Right atrium auricular region (tissue), 2 donors: Measurements from ENCODE around the gene PSG7. TPM values are rescaled to one million over a fixed set of nuclear protein-coding genes. Genes with fewer than 3 reads are reported as not detected.
"Not testable (repeated sequence)": the region's sequence is repeated elsewhere in the genome, so short reads cannot be mapped to it uniquely, and the experiment has no call there.

ENCODE experiments used
- DNase-seq: peaks from one replicate; pipeline ENCODE4 v3.0.0-alpha.2; 2019; ENCODE audit warnings: low spot score
- H3K27ac ChIP-seq, 2 donors: fragments of 200-600 bp; sonication (generic); 1 replicate in 1 of 2; 2 replicates in 1 of 2; pipeline ENCODE4 v1.5.1; 2016 to 2019
- H3K27me3 ChIP-seq, 2 donors: fragments of 200-600 bp; sonication (generic); one replicate each; pipeline versions ENCODE4 v1.5.1 to v1.6.0; 2017 to 2019
- H3K36me3 ChIP-seq: fragments of 200-600 bp; sonication (generic); one replicate; pipeline ENCODE4 v1.5.1; 2016
- H3K4me1 ChIP-seq, 2 donors: fragments of 200-600 bp; sonication (generic); one replicate each; pipeline versions ENCODE4 v1.5.1 to v1.6.0; 2017 to 2019
- H3K4me3 ChIP-seq, 2 donors: fragments of 200-600 bp; sonication (generic); 1 replicate in 1 of 2; 2 replicates in 1 of 2; pipeline ENCODE4 v1.5.1; 2017 to 2019; ENCODE audit warnings: mild to moderate bottlenecking in 1 of 2, moderate library complexity in 1 of 2
- H3K9me3 ChIP-seq, 2 donors: fragments of 200-600 bp; sonication (generic); one replicate each; pipeline ENCODE4 v1.5.1; 2019
- CTCF ChIP-seq, 2 donors: fragments of 200-600 bp; sonication (generic); IDR thresholded peaks; one replicate each; pipeline ENCODE4 v1.5.1; 2019; ENCODE audit warnings: antibody characterized with exemption in 2 of 2
- total RNA-seq, 2 donors: library from RNA; depleted of rRNA; stranded (reverse); fragments of >200 nt; gene quantifications; one replicate each; pipeline ENCODE4 v1.1.0, GENCODE V29; 2016

PSG7 gene
- not detected for total RNA-seq

- H3K4me3 ChIP-seq, H3K27me3 ChIP-seq, H3K4me1 ChIP-seq, DNase-seq, H3K27ac ChIP-seq, H3K9me3 ChIP-seq, H3K36me3 ChIP-seq: not testable (repeated sequence)
Measured at GRCh38 chr19:42937107-42937506, at the start of gene PSG7. Gene PSG7 (minus strand): TSS chr19:42937207. CDS start chr19:42937076, 131 bp downstream.

GRCh38 chr19:42985588-42985987 is 48.6 kb upstream of the PSG7 start:
- no peak for DNase-seq
- no peak overlapping the region for H3K27ac ChIP-seq
- H3K27me3 ChIP-seq = no peaks in the 10 kb centered on the region
- no peak for TF ChIP-seq CTCF (IDR thresholded peaks at IDR 0.05)
- no peaks in the 10 kb centered on the region for H3K36me3 ChIP-seq
- H3K4me3 ChIP-seq = no peak overlapping the region
- no peaks in the 10 kb centered on the region for H3K4me1 ChIP-seq
- no peaks in the 10 kb centered on the region for H3K9me3 ChIP-seq

- H3K27me3 ChIP-seq, H3K4me1 ChIP-seq, H3K9me3 ChIP-seq, H3K4me3 ChIP-seq, H3K27ac ChIP-seq, H3K36me3 ChIP-seq, DNase-seq: not testable (repeated sequence)
Measured at GRCh38 chr19:42982111-42982510, 45.1 kb upstream of the PSG7 start.

DNA sequence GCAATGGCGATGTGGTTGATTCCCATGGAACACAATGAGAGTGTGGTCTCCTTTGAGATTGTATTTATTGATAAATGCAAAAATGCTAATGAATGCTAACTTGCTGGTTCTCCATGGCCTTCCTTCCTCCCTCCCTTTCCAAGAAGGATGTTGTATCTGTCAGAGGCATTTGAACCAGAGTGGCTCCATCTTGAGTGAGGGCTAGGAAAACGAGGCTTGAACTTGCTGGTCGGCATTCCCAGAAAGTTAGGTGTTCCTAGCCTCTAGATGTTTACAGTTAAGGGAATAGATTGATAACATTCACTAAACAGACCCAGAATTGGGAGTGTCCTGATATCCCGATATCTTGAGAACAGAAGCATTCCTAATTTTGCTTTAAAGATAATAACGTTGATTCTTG is 34.4 kb upstream of the PSG7 start:
- not testable (repeated sequence) for H3K36me3 ChIP-seq, H3K9me3 ChIP-seq, H3K4me1 ChIP-seq, H3K4me3 ChIP-seq, H3K27me3 ChIP-seq, DNase-seq, H3K27ac ChIP-seq

DNA sequence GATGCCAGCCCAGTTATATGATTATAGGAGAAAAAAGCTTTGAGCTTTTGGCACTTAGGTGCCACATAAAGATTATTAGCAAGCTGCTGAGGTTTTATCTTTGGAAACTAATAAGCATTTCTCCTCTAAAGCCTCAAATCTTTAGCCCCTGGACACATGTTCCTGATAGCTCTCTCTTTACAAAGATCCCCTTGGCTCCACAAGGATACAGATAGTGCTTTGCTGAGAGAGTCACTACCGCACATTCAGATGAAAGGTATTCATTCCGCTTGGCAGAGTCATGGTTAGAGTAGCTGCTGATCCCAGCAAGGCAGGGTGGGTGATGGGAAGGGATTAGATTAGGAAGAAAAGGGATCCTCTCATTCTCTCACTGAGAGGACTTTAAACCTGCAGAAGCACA is 28.2 kb upstream of the PSG7 start:
- Histone ChIP-seq H3K27me3 (no peaks in the 10 kb centered on the region), H3K36me3 (no peaks in the 10 kb centered on the region), H3K27ac (no peak overlapping the region), H3K9me3 (no peaks in the 10 kb centered on the region), H3K4me1 (no peaks in the 10 kb centered on the region), H3K4me3 (no peak overlapping the region)
- DNase-seq = no peak
- TF ChIP-seq CTCF (IDR thresholded peaks at IDR 0.05) = no peak

- no peaks in the 10 kb centered on the region for H3K36me3 ChIP-seq
- H3K4me3 ChIP-seq = no peak overlapping the region
- H3K4me1 ChIP-seq = no peaks in the 10 kb centered on the region
- no peak overlapping the region for H3K27ac ChIP-seq
- H3K9me3 ChIP-seq = no peaks in the 10 kb centered on the region
- no peak for TF ChIP-seq CTCF (IDR thresholded peaks at IDR 0.05)
- no peaks in the 10 kb centered on the region for H3K27me3 ChIP-seq
- DNase-seq = no peak
Measured at GRCh38 chr19:42961119-42961518, 24.1 kb upstream of the PSG7 start.

DNA sequence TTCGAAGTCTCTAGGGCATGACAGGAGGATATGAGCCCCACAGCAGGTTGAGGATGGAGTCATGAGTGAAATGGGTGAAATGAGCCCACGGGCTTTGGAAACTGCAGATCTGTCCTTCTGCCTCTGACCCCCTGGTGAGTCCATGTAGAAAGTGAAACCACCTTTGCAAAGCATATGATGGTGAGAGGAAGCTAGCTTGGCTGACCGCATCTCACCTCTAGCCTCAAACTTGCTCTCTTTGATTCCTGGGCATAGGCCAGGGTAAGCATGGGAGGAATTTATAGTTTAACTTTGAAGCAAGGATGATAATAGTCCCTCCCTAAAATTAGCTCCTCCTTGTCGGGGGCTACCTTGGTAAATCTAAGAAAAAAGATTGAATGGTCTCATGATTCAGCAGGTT is 15.1 kb upstream of the PSG7 start:
- H3K27me3 ChIP-seq, H3K36me3 ChIP-seq, H3K4me1 ChIP-seq, H3K9me3 ChIP-seq, DNase-seq, H3K27ac ChIP-seq, H3K4me3 ChIP-seq: not testable (repeated sequence)

GRCh38 chr19:42951476-42951875 is 14.5 kb upstream of the PSG7 start:
- H3K4me3 ChIP-seq, H3K27ac ChIP-seq, DNase-seq, H3K36me3 ChIP-seq, H3K4me1 ChIP-seq, H3K27me3 ChIP-seq, H3K9me3 ChIP-seq: not testable (repeated sequence)
